Chondrocyte (in vitro differentiated cells): ENCODE measurements around the gene SEMA5A. TPM values are rescaled to one million over a fixed set of nuclear protein-coding genes. Genes with fewer than 3 reads are reported as not detected.

Source experiments
- DNase-seq: peaks from one replicate; pipeline ENCODE4 v3.0.0; 2021; ENCODE audit warnings: mixed read lengths, low spot score
- H3K27ac Mint-ChIP-seq: one replicate; pipeline ENCODE4 v1.8.0; 2021; ENCODE audit warnings: mild to moderate bottlenecking, moderate library complexity, mixed read lengths; ENCODE audit not compliant: unreplicated experiment
- H3K27me3 Mint-ChIP-seq: 2 replicates; pipeline ENCODE4 v1.8.0; 2021; ENCODE audit warnings: low read depth, mixed read lengths
- H3K36me3 Mint-ChIP-seq: 2 replicates; pipeline ENCODE4 v1.8.0; 2021; ENCODE audit warnings: low read depth, mixed read lengths
- H3K4me1 Mint-ChIP-seq: 2 replicates; pipeline ENCODE4 v1.8.0; 2021; ENCODE audit warnings: low read depth, mild to moderate bottlenecking, mixed read lengths
- H3K4me3 Mint-ChIP-seq: one replicate; pipeline ENCODE4 v1.8.0; 2021; ENCODE audit warnings: mild to moderate bottlenecking, moderate library complexity, mixed read lengths; ENCODE audit not compliant: unreplicated experiment
- H3K9me3 Mint-ChIP-seq: 2 replicates; pipeline ENCODE4 v1.8.0; 2021; ENCODE audit warnings: low read depth, mixed read lengths
- CTCF ChIP-seq: fragments of 200-600 bp; sonication (generic); IDR thresholded peaks from 2 replicates; pipeline ENCODE4 v1.5.0; 2021; ENCODE audit warnings: antibody characterized with exemption, mild to moderate bottlenecking, moderate library complexity
- total RNA-seq: library from RNA; stranded (reverse); gene quantifications from 3 replicates; pipeline ENCODE4 v1.2.1, GENCODE V29; 2021

SEMA5A gene
- total RNA-seq, 1 donor from 2014 or later, result 249 TPM

DNA sequence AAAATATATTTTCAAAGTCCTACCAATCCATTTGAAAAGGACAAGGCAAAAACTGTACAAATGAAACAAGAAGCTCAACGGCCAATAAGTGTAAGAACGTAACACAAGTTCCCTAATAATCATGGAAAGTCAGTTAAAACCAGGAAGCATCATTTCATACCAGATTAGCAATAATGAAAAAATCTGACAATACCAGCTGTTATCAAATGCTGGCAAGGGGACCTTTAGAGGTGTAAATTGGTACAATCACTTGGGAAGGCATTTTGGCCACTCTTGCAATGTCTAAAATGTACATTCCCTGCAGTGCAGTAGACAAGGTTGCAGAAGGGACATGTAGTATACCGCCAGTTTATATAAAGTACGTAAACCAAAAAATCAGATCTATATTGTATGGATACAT, 10.1 kb upstream of the SEMA5A start:
- Mint-ChIP-seq H3K27ac (no peak overlapping the region), H3K4me3 (no peak overlapping the region), H3K4me1 (peaks cover 15% of the 10 kb centered on the region), H3K9me3 (no peaks in the 10 kb centered on the region), H3K27me3 (no peaks in the 10 kb centered on the region), H3K36me3 (peaks cover 10% of the 10 kb centered on the region)
- no peak for TF ChIP-seq CTCF
- DNase-seq, result no peak

GRCh38 chr5:9554122-9554521, 8.2 kb upstream of the SEMA5A start:
- TF ChIP-seq CTCF, result no peak
- H3K36me3 Mint-ChIP-seq, result peaks cover 23% of the 10 kb centered on the region
- H3K9me3 Mint-ChIP-seq, result no peaks in the 10 kb centered on the region
- DNase-seq, result no peak
- peaks cover 24% of the 10 kb centered on the region for H3K4me1 Mint-ChIP-seq
- H3K27ac Mint-ChIP-seq, result no peak overlapping the region
- H3K27me3 Mint-ChIP-seq, result no peaks in the 10 kb centered on the region
- H3K4me3 Mint-ChIP-seq, result no peak overlapping the region

- H3K27ac Mint-ChIP-seq, result peak overlapping the region; percentile 10
- peaks cover 27% of the 10 kb centered on the region for H3K36me3 Mint-ChIP-seq
- H3K9me3 Mint-ChIP-seq, result no peaks in the 10 kb centered on the region
- H3K4me3 Mint-ChIP-seq, result no peak overlapping the region
- peaks cover 30% of the 10 kb centered on the region for H3K4me1 Mint-ChIP-seq
- DNase-seq, result no peak
- TF ChIP-seq CTCF, result no peak
- no peaks in the 10 kb centered on the region for H3K27me3 Mint-ChIP-seq
These were observed 7.7 kb upstream of the SEMA5A start for GRCh38 chr5:9553561-9553960.

DNA sequence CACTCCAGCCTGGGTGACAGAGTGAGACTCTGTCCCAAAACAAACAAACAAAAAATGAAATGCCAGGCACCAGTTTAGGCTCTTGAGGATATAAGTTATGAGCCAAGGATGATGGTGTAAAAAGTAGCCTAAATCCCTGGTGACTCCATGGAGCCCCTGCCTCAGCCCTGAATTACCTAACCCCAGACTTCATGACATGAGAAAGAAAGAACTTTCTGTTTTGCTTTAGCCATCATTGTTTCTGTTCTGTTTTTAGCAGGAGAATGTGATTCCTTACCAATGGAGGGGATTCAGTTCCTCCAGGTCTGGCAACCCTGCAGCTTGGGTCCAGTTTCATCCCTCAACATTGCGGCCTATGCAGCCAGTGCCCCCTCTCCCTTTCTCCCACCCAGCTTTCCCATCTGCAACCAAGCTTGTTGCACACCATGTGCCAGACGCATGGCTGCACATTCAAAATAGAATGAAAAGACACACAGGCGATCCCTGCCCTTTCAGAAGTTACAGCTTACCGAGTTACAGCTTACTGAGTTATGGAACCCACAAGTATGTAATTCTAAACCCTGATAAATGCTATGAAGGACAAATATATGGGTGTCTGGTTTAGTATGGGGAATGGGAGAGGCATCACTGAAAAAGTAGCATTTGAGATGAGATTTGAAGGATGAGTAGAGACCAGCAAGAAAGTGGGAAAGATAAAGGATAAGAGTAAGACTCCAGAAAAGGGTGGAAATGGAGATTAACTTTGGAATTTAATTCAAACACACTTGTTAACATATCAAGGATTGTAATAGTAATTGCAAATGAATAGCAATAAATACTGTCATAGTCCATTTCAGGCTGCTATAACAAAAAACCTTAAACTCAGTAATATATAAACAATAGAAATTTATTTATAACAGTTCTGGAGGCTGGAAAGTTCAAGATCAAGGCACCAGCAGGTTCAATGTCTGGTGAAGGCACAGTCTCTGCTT, 6.0 kb upstream of the SEMA5A start:
- H3K27ac Mint-ChIP-seq, result no peak overlapping the region
- peaks cover 27% of the 10 kb centered on the region for H3K36me3 Mint-ChIP-seq
- H3K27me3 Mint-ChIP-seq, result no peaks in the 10 kb centered on the region
- no peak for TF ChIP-seq CTCF
- no peak overlapping the region for H3K4me3 Mint-ChIP-seq
- no peaks in the 10 kb centered on the region for H3K9me3 Mint-ChIP-seq
- peaks cover 27% of the 10 kb centered on the region for H3K4me1 Mint-ChIP-seq
- DNase-seq, result no peak

DNA sequence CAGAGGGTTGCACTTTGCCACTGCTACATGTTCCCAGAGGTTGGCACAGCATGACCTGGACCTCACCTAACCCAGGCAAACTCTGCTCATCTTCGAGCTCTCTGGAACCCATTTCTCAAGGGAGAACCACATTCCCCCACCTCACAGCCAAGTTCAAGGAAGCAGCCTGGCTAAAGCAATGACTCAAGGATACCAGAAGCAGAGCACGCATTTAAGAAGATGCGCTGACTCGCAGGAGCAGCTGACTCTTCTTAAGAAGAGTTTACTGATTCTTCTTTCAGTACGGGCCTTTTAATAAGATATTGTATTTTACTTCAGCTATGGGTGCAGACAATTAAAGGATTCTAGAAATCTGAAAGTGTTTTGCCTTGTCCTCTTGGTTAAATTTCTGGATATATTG, 4.1 kb upstream of the SEMA5A start:
- no peaks in the 10 kb centered on the region for H3K9me3 Mint-ChIP-seq
- no peak overlapping the region for H3K27ac Mint-ChIP-seq
- H3K36me3 Mint-ChIP-seq, result peaks cover 27% of the 10 kb centered on the region
- no peak for DNase-seq
- TF ChIP-seq CTCF, result no peak
- peaks cover 27% of the 10 kb centered on the region for H3K4me1 Mint-ChIP-seq
- H3K4me3 Mint-ChIP-seq, result no peak overlapping the region
- no peaks in the 10 kb centered on the region for H3K27me3 Mint-ChIP-seq
